Body of pancreas (tissue), 4 donors: Measurements from ENCODE around the gene IFT43.

Experiments
- CTCF ChIP-seq, 7 experiments: fragments of 450-650 bp in 4 of 7; fragments of 200-600 bp in 3 of 7; sonication (generic) in 3 of 7; IDR thresholded peaks; one replicate each; pipeline ENCODE4 v1.5.1; 2016 to 2019; ENCODE audit warnings: antibody characterized with exemption in 7 of 7
- POLR2A ChIP-seq, 3 donors: fragments of 450-650 bp; IDR thresholded peaks; one replicate each; pipeline ENCODE4 v1.6.1; 2016; ENCODE audit warnings: antibody characterized with exemption in 3 of 3, mild to moderate bottlenecking in 2 of 3

DNA sequence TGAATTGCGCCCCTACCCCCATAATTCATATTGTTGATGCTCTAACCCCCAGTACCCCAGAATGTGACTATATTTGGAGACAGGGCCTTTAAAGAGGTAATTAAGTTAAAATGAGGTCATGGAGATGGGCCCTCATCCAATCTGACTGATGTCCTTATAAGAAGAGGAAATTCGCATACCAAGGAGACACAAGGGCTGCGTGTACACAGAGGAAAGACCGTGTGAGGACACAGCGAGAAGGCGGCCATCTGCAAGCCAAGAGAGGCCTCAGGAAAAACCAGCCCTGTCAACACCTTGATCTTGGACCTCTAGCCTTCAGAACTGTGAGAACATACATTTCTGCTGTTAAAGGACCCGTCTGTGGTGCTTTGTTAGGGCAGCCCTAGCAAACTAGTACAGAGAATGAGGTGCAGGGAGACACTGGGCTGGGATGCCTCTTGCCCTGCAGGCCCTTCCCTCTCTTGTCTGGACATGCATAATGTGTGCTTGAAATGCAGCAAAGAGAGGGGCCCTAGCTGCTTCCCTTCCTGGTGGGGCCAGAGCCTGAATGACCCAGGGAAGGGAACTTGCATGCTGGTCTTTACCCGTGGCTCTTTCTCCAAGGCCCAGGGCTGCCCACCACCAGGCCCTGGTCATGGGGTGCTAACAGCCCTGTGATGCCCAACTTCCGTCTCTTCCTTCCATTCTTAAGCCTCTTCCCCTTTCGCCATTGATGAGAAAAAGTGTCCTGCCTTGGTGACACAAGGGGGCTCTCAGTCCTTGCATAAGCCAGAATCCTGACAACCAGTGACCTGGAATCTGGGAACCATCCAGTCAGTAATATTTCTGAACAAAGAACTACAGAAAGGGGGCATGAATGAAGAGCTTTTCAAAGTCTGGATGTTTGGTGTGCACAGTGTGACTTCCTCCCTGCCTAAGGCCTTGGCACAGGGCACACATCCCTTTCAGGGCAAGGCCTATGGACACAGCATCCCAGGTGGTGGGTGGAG is 116.1 kb downstream of the IFT43 start:
- no peak for TF ChIP-seq CTCF (IDR thresholded peaks at IDR 0.05)
- no peak for TF ChIP-seq POLR2A (IDR thresholded peaks at IDR 0.05)
